IPS-NIHi11 (cell line): ENCODE results near the gene BMS1.
"Not testable (repeated sequence)": the region's sequence is repeated elsewhere in the genome, so short reads cannot be mapped to it uniquely, and the experiment has no call there.

Experiments
- DNase-seq: peaks from one replicate; pipeline ENCODE4 v3.0.0; 2012; ENCODE audit warnings: mixed read lengths, low spot score

BMS1 gene

DNA sequence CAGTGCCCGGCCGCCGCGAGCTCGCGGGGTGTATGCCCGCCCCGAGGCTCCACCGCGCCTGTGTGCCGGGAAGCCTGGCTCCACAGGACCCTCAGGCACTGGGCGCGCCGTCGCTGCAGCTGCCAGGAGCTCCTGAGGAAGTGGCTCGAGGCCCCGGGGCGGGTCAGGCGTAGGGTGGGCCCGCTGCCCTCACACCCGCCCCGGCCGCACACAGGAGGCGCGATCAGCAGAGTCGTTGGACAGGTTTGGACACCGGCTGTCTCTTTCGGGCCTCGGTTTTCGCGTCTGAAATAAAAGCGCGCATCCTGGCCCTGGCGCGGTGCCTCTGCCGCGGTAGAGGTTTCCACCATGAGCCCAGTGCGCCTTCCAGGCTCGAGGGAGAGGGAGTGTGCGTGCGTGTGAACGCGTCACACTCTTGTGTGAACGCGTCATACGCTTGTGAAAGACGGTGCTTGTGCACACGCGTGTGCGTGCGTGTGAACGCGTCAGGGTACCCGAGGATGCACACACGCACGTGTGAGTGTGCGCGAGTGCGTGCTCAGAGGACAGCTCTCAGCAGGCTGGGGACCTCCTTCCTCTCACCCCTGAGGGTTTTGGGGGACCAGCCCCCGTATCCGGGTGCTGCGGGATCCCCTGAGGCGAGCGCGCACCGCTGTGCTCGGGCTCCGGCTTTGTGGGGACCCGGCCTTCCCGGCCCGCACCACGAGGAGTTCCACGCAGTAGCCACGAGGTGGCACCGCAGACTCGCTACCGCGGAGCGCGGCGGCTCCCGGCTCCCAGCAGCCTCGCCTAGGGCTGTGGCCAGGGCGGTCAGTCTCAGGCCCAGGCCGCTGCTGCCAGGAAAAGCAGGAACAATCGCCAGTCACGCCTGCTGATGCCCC is 83.8 kb downstream of the BMS1 start:
- DNase-seq = peak; percentile 92

DNA sequence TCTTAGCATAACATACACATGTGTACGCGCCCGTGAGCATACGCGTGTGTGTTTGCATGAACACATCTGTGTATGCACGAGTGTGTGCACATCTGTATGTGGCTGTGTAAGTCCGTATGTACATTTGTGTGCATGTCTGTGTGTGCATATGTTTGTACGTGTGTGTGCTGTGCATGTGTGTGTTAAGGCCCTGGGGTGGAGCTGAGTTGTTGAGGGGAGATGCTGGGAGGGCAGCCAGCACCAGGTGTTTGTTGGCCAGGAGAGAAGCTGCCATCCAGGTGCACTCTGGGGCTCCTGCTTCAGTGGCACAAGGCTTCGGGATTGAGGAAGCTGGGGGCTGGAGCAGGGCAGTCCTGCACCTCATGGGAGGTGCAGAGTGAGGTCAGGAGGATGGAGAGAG is 85.0 kb downstream of the BMS1 start:
- no peak for DNase-seq

DNA sequence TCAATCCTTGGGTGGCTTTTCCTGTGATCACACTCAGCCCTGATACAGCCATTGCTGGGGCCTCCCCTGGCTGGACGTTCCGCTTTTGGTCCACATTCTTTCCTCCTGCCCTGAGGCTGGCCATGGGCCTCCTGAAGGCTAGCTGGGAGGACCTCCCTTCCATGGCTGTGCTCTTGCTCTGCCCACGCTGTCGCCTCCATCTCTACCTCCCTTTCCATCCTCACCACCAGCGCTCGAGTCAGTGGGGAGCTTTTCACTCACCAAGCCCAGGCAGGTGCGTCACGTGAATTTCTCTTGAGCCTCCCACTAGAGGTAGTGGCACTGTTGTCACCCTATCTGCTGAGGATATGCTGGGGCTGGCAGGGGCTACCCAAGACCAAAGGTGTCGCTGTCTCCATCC is 85.9 kb downstream of the BMS1 start:
- no peak for DNase-seq

DNA sequence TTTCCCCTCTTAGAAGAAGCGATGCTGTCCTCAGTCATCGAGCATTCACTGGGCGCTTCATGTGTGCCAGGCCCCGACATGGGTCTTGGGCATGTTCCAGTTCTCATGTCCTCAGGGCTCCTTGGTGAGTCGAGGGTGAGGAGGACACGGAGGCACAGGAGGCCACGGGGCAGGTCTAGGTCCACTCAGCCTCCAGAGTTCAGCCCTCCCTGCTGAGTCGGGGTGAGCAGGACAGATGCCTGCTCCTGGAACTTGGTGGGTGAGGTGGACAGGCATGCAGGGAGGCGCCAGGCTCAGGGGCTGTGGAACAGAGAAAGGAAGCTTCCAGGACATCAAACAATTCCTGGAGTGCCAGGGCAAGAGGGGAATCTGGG is 87.4 kb downstream of the BMS1 start:
- no peak for DNase-seq

DNA sequence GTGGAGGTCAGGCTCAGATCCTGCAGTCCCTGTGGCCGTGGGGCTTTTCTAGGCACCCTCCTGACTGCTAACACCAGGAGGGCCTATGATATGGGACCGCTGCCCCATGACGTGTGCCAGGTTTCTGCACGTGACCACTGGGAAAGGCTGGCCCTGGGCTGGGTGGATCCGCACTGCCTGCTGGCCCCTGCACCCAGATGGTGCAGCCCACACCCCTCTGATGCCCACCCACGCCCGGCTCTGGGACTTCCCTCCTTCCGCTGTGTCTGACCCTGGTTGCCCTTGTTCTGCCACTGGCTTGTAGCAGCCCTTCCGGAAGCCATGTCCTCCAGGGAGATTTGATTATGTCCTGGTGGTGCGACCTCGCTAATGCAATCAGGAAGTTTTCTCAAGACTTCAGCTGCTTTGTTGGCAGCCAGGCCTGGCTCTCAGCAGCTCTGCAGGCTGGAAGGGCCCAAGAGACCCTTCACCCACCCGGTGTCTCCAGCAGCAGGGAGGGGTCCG is 88.6 kb downstream of the BMS1 start:
- DNase-seq = not testable (repeated sequence)

DNA sequence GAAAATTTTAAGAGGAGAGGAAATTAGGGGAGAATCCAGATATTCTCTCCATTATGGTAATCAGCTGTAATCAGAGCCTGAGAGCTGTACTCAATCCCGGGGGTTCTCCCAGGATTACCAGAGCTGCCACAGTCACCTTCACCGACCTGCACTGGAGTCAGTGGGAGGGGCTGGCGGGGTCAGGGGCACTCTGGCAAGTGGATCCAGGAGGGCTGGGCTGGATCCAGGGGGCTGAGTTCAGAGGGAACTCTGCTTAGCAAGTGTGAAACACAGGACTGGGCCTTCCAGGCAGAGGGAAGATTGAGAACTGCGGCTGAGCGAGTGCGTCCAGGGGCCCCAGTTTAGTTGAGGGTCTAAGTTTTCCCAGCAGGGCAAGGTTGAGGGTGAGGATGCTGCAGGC is 89.2 kb downstream of the BMS1 start:
- DNase-seq = no peak

DNA sequence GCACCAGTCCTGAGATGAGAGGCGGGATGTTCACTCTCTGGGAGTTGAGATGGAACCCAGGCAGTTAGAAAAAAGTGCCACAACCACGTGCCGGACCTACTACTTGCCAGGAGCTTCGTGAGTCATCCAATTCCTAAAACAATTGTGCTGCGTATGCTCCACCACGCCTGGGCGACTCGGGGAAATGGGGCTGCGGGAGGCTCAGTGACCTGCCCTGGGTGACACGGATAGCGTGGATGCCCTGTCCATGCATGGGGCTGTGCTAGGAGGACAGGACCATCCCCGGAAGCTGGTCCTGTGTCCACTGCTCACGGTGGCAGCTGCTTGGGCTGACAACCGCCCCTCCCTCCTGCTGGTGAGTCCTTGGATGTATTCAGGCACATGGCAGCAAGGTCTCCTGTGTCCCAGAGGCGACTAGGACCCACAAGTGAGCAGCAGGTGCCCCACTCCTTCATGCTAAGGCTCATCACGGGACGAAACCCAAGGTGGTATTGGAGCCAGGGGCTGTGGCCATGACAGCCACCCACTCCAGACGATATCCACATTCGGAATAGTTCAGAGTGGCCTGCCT is 90.4 kb downstream of the BMS1 start:
- DNase-seq = no peak

DNA sequence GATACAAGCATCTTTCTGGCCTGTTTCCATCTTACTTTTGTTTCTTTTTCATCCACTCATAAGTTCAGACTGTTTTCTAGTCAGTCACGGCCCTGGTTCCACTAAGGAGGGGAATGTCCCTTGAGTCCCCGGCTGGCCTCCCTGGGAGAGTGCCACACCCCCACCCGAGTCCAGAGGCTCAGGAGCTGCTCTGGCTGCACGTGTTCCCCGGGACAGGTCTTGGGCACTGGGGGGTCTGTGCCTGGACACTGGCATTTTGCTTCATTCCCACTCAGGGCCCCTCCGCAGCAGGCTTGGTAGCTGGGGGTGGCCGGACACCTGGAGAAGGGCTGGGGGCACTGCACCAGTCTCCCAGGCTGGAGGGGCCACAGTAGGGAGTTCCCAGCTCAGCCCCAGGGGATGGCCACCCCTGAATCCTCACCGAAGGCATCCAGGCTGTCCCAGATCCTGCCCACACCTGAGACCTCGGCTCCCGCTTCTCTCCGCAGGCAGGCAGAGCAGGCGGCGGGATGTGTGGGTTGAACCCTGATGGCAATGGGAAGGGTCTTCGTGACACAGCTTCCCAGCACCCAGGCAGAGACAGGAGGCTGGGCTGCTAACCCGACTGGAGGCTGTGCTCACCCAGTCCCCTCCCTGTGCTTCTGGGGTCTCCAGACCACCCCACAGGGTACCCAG is 92.3 kb downstream of the BMS1 start:
- no peak for DNase-seq

DNA sequence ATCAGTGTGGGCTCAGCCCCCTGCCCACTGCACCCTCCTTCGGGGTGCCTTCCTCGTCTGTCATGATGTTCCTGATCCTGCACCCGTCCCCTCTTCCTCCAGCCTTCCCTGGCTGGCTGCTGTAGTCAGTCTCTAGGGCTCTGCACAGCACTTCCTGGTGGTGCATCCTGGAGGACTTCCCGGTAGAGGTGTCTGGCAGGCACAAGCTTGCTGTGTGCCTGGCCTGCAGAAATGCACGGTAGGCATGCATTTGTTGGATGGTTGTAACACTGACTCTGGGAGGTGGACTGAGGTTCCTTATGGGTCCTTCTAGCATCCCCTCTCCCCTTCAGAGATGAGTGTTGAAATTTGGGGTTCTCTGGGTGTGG is 92.8 kb downstream of the BMS1 start:
- no peak for DNase-seq

DNA sequence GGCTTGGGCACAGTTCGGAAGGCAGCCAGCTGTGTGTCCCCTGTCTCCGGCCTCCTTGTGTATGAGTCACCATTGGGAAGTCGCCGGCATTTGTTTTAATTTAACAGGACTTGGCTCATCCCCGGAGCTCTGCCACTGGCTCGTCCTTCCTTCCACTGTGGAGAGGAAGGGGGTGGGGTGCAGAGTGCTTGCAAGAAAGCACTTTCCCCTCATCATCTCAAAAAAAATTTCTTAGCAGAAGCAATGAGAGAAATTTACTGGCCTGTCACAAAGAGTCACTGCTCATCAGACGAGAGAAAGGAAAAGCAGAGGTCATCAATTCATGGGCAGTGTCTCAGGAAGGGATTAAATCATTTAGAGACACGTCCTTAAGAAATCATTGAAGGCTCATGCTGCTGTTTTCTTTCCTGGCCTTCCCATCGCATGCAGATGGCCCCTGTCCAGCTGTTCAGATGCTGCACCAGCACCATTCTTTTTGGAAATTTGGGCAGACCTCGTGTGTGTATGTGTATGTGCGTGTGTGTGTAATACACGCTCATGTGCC is 93.3 kb downstream of the BMS1 start:
- DNase-seq = no peak

DNA sequence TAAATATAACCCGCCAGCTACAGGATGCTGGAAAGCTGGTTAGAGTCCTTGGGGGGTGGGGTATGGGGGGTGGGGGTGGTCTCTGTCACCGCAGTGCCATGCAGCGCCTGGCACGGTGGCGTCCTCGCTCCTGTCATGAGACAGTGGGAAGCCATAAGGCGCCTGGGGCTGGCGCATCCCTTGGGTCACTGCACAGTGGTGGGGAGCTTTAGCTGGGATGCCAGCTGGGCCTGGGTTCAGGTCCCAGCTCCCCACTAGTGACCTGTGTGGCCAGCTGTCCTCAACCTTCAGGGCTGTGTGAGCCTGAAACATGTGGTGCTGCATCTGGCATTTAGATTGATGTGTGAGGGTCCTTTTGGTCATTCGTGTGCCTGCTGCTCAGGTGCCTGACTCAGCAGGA is 93.9 kb downstream of the BMS1 start:
- DNase-seq = no peak

DNA sequence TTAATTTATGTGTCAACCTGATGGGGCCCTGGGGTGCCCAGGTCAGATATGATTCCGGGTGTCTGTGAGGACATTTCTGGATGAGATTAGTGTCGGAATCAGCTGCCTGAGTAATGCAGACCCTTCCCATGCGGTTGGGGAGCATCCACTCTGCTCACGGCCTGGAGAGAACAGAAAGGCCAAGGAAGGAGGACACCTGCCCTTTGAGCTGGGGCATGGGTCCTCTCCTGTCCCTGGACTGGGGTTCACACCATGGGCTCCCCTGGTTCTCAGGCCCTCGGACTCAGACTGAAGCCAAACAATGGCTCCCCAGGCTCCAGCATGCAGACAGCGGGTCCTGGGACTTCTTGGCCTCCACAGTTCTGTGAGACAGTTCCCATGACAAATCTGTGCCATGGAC is 94.3 kb downstream of the BMS1 start:
- DNase-seq = no peak

DNA sequence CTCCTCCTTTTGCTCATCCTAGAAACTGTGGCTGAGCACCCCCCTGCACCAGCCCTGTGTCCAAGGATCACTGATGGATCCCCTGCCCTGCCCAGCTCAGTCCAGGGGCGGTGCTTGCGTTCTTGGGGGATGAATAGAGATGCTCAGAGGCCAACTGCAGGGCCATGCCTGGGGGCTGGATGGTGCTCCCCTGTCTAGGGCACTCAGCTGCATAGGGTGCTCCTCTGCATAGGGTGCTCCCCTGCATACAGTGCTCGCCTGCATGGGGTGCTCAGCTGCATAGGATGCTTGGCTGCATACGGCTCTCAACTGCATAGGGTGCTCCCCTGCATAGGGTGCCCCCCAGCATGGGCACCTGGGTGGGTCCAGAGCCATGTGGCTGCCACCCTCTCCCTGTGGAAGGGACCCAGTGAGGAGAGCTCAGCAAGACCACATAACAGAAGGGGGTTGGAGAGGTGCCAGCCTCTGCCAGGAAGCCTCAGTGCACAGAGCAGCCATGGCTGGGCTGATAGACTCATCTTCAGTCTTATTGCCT is 95.0 kb downstream of the BMS1 start:
- DNase-seq = no peak

DNA sequence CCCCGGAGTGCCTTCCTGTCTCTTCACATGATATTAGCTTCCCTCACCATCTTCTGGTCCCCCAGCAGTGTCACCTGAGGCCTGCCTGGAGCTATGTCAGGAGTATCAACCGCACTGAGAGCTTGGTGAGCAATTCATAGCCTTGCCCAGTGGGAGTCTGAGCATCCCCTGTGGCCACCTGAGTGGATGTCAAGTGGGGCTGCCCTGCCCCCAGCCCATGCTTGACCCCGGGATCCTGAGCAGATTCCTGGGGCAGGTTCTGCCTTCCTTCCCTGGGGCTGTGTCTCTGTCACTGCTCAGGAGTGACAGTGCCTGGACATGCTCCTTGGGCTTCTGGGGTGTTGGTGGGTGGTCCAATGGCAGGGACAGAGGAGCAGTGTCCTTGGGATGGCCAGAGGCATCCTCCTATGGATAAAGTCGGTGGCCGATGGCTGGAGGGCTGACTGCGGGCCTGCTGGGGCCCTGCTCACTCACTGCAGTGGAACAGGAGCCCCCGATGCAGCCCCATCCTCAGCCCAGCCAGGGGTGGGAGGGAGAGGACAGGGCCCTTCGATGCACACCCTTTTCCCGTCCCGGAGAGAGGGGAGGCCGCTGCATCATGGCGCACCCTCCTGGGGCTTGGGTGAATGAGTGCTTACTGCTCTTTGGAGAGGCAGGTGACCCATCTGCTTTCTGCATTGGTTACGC is 95.7 kb downstream of the BMS1 start:
- no peak for DNase-seq

DNA sequence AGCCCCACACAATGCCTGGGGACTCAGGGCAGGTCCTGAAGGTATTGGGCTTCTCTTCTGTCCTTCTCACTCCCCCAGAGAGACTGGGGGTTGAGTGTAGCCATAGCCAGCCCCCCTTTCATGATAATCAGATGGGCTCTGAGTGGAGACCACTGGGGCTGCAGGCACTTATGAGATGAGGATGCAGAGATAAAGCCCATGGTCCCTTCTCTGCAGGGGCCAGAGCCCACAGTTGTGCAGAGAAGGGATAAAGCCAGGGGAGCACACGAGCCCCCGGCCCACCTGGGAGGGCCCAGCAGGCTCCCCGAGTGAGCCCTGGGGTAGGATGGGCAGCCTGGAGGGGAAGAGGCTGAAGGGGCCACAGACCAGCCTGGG is 96.2 kb downstream of the BMS1 start:
- DNase-seq = no peak

DNA sequence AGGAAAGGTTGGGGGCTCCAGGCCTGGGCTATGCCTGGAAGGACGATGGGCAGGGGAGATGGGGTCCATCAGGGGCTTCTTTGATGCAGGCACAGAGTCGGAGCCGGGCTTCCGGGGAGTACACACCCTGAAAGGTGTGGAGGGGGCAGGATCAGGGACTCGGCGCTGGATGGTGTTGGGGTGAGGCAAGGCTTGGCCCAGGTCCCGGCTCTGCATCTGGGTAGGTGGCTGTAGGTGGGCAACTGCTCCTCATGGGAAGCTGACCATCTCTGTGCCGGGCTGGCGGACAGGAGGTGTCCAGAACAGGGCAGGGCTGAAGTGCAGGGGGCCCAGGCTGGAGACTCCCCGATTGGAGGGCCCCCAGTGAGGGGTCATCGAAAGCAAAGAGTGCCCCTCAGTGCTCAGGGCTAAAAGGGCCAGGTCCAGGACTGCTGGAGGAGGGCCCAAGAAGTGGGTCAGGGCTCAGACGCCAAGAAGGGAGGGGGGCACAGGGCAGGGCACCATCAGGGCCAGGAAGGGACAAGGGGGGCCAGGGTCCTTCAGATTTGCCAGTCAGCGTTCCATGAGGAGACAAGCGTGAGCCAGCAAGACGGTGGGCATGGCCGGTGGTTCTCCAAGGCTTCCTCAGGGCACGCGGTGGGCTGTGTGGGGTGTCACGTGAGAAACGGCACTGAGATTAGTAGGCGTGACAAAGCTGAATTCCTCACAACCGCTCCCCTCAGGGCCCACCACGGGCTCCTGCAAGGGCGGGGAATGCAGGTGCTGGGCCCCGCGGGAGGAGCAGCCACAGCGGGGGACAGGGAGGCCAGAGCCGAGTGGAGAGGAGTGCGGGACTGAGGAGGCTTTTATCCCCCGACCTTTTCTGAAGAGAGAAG is 97.0 kb downstream of the BMS1 start:
- no peak for DNase-seq

DNA sequence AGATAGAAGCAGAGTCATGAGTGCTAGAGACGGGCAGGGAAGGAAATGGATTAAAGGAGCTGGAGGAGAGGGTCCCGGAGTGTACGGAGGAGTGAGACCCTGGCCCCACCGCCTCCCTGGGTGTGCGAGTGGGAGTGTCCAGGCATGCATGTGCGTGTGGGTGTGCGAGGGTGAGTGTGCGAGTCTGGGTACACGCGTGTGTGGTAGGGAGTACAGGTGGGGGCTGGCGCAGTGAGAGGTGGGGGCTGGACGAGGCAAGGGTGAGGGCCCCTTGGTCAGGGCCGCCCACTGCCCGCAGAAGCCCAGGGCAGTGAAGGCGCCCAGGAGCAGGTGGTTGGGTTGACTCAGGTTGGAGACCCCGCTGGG is 97.6 kb downstream of the BMS1 start:
- no peak for DNase-seq

DNA sequence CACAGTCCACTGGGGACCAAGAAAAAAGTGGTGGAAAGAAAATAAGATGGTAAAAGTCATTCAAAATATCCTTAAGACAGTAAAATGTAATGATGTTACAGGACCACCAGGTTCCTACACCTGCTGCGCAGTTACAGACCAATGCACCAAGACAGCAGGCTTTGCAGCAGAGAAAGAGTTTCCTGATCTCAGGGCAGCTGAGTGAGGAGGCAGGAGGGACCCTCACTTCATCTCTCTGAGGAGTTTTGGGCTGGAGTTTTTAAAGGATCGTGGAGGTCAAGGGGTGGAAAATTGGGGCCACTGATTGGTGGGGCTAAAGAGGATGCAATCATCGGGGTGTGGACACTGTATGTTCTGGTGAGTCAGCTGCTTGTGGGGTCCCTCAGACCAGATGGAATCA is 100.0 kb downstream of the BMS1 start:
- DNase-seq = no peak
